H9 (cell line): ENCODE results near the gene P3H2. TPM values are rescaled to one million over a fixed set of nuclear protein-coding genes. Genes with fewer than 3 reads are reported as not detected.
"Not testable (repeated sequence)": the region's sequence is repeated elsewhere in the genome, so short reads cannot be mapped to it uniquely, and the experiment has no call there.

Experiments used
- DNase-seq: peaks from one replicate; pipeline ENCODE4 v3.0.0-alpha.2; 2017
- H2AFZ ChIP-seq: one replicate; pipeline ENCODE4 v1.6.1; 2013; ENCODE audit warnings: mild to moderate bottlenecking, low read length, control low read depth, moderate library complexity
- H2AK5ac ChIP-seq: 2 replicates; pipeline ENCODE4 v1.6.1; 2013; ENCODE audit warnings: low read length, control low read depth, mixed read lengths; ENCODE audit not compliant: insufficient read length
- H2BK120ac ChIP-seq: one replicate; pipeline ENCODE4 v1.6.1; 2013; ENCODE audit warnings: low read depth, mild to moderate bottlenecking, low read length, control low read depth, inconsistent platforms; ENCODE audit not compliant: poor library complexity, severe bottlenecking
- H2BK12ac ChIP-seq: 2 replicates; pipeline ENCODE4 v1.6.1; 2013; ENCODE audit warnings: low read length, control low read depth, mixed read lengths, low read depth; ENCODE audit not compliant: insufficient read length
- H2BK15ac ChIP-seq: 2 replicates; pipeline ENCODE4 v1.6.1; 2013; ENCODE audit warnings: low read depth, low read length, control low read depth
- H2BK20ac ChIP-seq: one replicate; pipeline ENCODE4 v1.6.1; 2013; ENCODE audit warnings: low read depth, mild to moderate bottlenecking, low read length, control low read depth, inconsistent platforms; ENCODE audit not compliant: poor library complexity, severe bottlenecking
- H2BK5ac ChIP-seq: 2 replicates; pipeline ENCODE4 v1.6.1; 2013; ENCODE audit warnings: low read length, control low read depth, mixed read lengths; ENCODE audit not compliant: insufficient read length
- H3K14ac ChIP-seq: 2 replicates; pipeline ENCODE4 v1.6.1; 2013; ENCODE audit warnings: low read length, control low read depth; ENCODE audit not compliant: insufficient read depth
- H3K18ac ChIP-seq: 2 replicates; pipeline ENCODE4 v1.6.1; 2013; ENCODE audit warnings: low read depth, mild to moderate bottlenecking, mixed read lengths, low read length, control low read depth; ENCODE audit not compliant: insufficient read length
- H3K23ac ChIP-seq: 2 replicates; pipeline ENCODE4 v1.6.1; 2013; ENCODE audit warnings: low read length, control low read depth, mixed read lengths, low read depth; ENCODE audit not compliant: insufficient read length
- H3K23me2 ChIP-seq: 2 replicates; pipeline ENCODE4 v1.6.1; 2013; ENCODE audit warnings: low read depth, mild to moderate bottlenecking, mixed read lengths, low read length, control low read depth; ENCODE audit not compliant: insufficient read length, poor library complexity, severe bottlenecking
- H3K27ac ChIP-seq: 2 replicates; pipeline ENCODE4 v1.5.1; 2013; ENCODE audit warnings: low read length, control low read depth, mixed read lengths, low read depth; ENCODE audit not compliant: insufficient read length
- H3K27me3 ChIP-seq: 2 replicates; pipeline ENCODE4 v1.6.1; 2013; ENCODE audit warnings: low read length, control low read depth, inconsistent platforms; ENCODE audit not compliant: insufficient read depth
- H3K4ac ChIP-seq: 2 replicates; pipeline ENCODE4 v1.6.1; 2013; ENCODE audit warnings: low read depth, mild to moderate bottlenecking, control low read depth, inconsistent platforms, low read length, moderate library complexity
- H3K4me1 ChIP-seq: 2 replicates; pipeline ENCODE4 v1.6.1; 2013; ENCODE audit warnings: low read length, control low read depth, inconsistent platforms; ENCODE audit not compliant: insufficient read depth
- H3K4me2 ChIP-seq: 2 replicates; pipeline ENCODE4 v1.6.1; 2013; ENCODE audit warnings: low read length, control low read depth, mixed read lengths; ENCODE audit not compliant: insufficient read length, insufficient read depth
- H3K56ac ChIP-seq: 2 replicates; pipeline ENCODE4 v1.6.1; 2013; ENCODE audit warnings: low read depth, mild to moderate bottlenecking, mixed read lengths, low read length, control low read depth; ENCODE audit not compliant: insufficient read length
- H3K79me1 ChIP-seq: 2 replicates; pipeline ENCODE4 v1.6.1; 2013; ENCODE audit warnings: low read depth, mild to moderate bottlenecking, moderate library complexity, low read length, control low read depth, inconsistent platforms; ENCODE audit not compliant: insufficient read depth, poor library complexity, severe bottlenecking
- H3K79me2 ChIP-seq: 2 replicates; pipeline ENCODE4 v1.6.1; 2013; ENCODE audit warnings: low read length, control low read depth, inconsistent platforms; ENCODE audit not compliant: insufficient read depth
- H3K9ac ChIP-seq: 2 replicates; pipeline ENCODE4 v1.6.1; 2013; ENCODE audit warnings: low read length, control low read depth, mixed read lengths; ENCODE audit not compliant: insufficient read length; ENCODE audit errors: extremely low read depth
- H3K9me3 ChIP-seq: one replicate; pipeline ENCODE4 v1.6.1; 2013; ENCODE audit warnings: low read depth, low read length, inconsistent platforms; ENCODE audit not compliant: control insufficient read depth
- H3T11ph ChIP-seq: one replicate; pipeline ENCODE4 v1.6.1; 2013; ENCODE audit warnings: mild to moderate bottlenecking, low read length, control low read depth, inconsistent platforms
- H4K20me1 ChIP-seq: one replicate; pipeline ENCODE4 v1.6.1; 2013; ENCODE audit not compliant: control insufficient read depth, insufficient read length, insufficient read depth
- H4K5ac ChIP-seq: 2 replicates; pipeline ENCODE4 v1.6.1; 2013; ENCODE audit warnings: low read depth, mild to moderate bottlenecking, mixed read lengths, low read length, control low read depth; ENCODE audit not compliant: insufficient read length
- H4K8ac ChIP-seq: replicated peaks from 2 replicates; pipeline ENCODE4 v1.6.1; 2013; ENCODE audit warnings: low read length, control low read depth, mixed read lengths, low read depth; ENCODE audit not compliant: insufficient read length
- H4K91ac ChIP-seq: 2 replicates; pipeline ENCODE4 v1.6.1; 2013; ENCODE audit warnings: low read depth, mild to moderate bottlenecking, moderate library complexity, mixed read lengths, low read length, control low read depth; ENCODE audit not compliant: insufficient read length
- H3K27ac Mint-ChIP-seq, 3 experiments: 2 replicates in 2 of 3; 3 replicates in 1 of 3; pipeline ENCODE4 v1.8.0; 2020 to 2021; ENCODE audit warnings: mixed read lengths in 3 of 3, mild to moderate bottlenecking in 1 of 3, moderate library complexity in 1 of 3
- H3K27me3 Mint-ChIP-seq: 2 replicates; pipeline ENCODE4 v1.8.0; 2021; ENCODE audit warnings: low read depth, mild to moderate bottlenecking, moderate library complexity, mixed read lengths
- H3K36me3 Mint-ChIP-seq, 3 experiments: 2 replicates in 2 of 3; 3 replicates in 1 of 3; pipeline ENCODE4 v1.8.0; 2020 to 2021; ENCODE audit warnings: low read depth in 3 of 3, mixed read lengths in 3 of 3; ENCODE audit not compliant: insufficient read depth in 1 of 3
- H3K4me1 Mint-ChIP-seq, 2 experiments: 2 replicates each; pipeline ENCODE4 v1.8.0; 2020; ENCODE audit warnings: mixed read lengths in 2 of 2
- H3K4me3 Mint-ChIP-seq, 2 experiments: 2 replicates in 1 of 2; 3 replicates in 1 of 2; pipeline ENCODE4 v1.8.0; 2020 to 2021; ENCODE audit warnings: mild to moderate bottlenecking in 2 of 2, mixed read lengths in 2 of 2, moderate library complexity in 1 of 2
- H3K9me3 Mint-ChIP-seq, 2 experiments: 2 replicates in 1 of 2; 3 replicates in 1 of 2; pipeline ENCODE4 v1.8.0; 2020; ENCODE audit warnings: mild to moderate bottlenecking in 2 of 2, mixed read lengths in 2 of 2, moderate library complexity in 1 of 2
- CTCF ChIP-seq: fragments of 200-600 bp; sonication (generic); conservative IDR thresholded peaks from 3 replicates; pipeline ENCODE4 v1.8.0; 2021; ENCODE audit warnings: antibody characterized with exemption, mild to moderate bottlenecking
- WGBS: extraction: QIAGEN DNeasy Blood & Tissue Kit; methylation state at CpG from one replicate; pipeline ENCODE4 v1.1.7; 2013; ENCODE audit warnings: missing lambda C conversion rate, low lambda C conversion rate, mixed read lengths; ENCODE audit not compliant: insufficient read length; ENCODE audit errors: extremely low coverage; 5-methylcytosine and 5-hydroxymethylcytosine counted together
- total RNA-seq: library from RNA; stranded (reverse); gene quantifications from 2 replicates; pipeline ENCODE4 v1.2.1, GENCODE V29; 2021

The P3H2 gene
- total RNA-seq, 1 experiment from 2014 or later = 41.5 TPM

- no peak overlapping the region for H3K23ac ChIP-seq
- no peaks in the 10 kb centered on the region for H3K79me1 ChIP-seq
- Mint-ChIP-seq H3K4me3 (no peak overlapping the region), H3K27ac (no peak overlapping the region), H3K36me3 (peaks cover 17 to 22% (median 22%) of the 10 kb centered on the region in 3 experiments), H3K27me3 (peaks cover under 1% of the 10 kb centered on the region), H3K9me3 (peaks cover 10 to 20% of the 10 kb centered on the region in 2 experiments), H3K4me1 (peaks cover 0 to 13% of the 10 kb centered on the region in 2 experiments; a peak in 2 of 4 replicates)
- H3K9ac ChIP-seq = no peak overlapping the region
- no peak overlapping the region for H3K4me2 ChIP-seq
- DNase-seq = no peak
- TF ChIP-seq CTCF = no peak
- H3K4ac ChIP-seq = no peak overlapping the region
- H3K56ac ChIP-seq = no peak overlapping the region
- H4K20me1 ChIP-seq = no peaks in the 10 kb centered on the region
- H3K27me3 ChIP-seq = no peaks in the 10 kb centered on the region
- no peak overlapping the region for H2BK5ac ChIP-seq
- no peak overlapping the region for H3T11ph ChIP-seq
- H2BK12ac ChIP-seq = no peak overlapping the region
- H3K18ac ChIP-seq = no peak overlapping the region
- H2BK15ac ChIP-seq = no peak overlapping the region
- no peaks in the 10 kb centered on the region for H3K4me1 ChIP-seq
- WGBS = no CpG with 5 or more reads among the region's 3 CpGs
- no peak overlapping the region for H4K91ac ChIP-seq
- no peak overlapping the region for H4K8ac ChIP-seq
- H3K14ac ChIP-seq = no peak overlapping the region
- no peaks in the 10 kb centered on the region for H3K23me2 ChIP-seq
- H2BK20ac ChIP-seq = no peak overlapping the region
- H3K27ac ChIP-seq = no peak overlapping the region
- no peak overlapping the region for H2AK5ac ChIP-seq
- no peaks in the 10 kb centered on the region for H3K9me3 ChIP-seq
- no peak overlapping the region for H2BK120ac ChIP-seq
- H4K5ac ChIP-seq = no peak overlapping the region
- H2AFZ ChIP-seq = no peak overlapping the region
- no peaks in the 10 kb centered on the region for H3K79me2 ChIP-seq
Measured at GRCh38 chr3:190150681-190151080, 30.0 kb upstream of the P3H2 start.

- H4K5ac ChIP-seq, H2BK5ac ChIP-seq, H4K20me1 ChIP-seq, H3K27me3 Mint-ChIP-seq, H3K23me2 ChIP-seq, H3K18ac ChIP-seq, H2BK120ac ChIP-seq, H3K4ac ChIP-seq, H3K9me3 ChIP-seq, H3K79me1 ChIP-seq, H3K4me1 ChIP-seq, H2BK20ac ChIP-seq, H3K27ac ChIP-seq, DNase-seq, H3K27me3 ChIP-seq, H3K14ac ChIP-seq, H3K23ac ChIP-seq, H3T11ph ChIP-seq, H3K4me2 ChIP-seq, H4K8ac ChIP-seq, H3K4me3 Mint-ChIP-seq, H2BK15ac ChIP-seq, H2AK5ac ChIP-seq, H2AFZ ChIP-seq, H4K91ac ChIP-seq, H2BK12ac ChIP-seq, H3K56ac ChIP-seq, H3K9ac ChIP-seq, H3K79me2 ChIP-seq: not testable (repeated sequence)
- peak overlapping the region in 1 of 3 experiments; percentile 94; a peak in 2 of 7 replicates for H3K27ac Mint-ChIP-seq
- peaks cover 24 to 28% (median 28%) of the 10 kb centered on the region in 3 experiments for H3K36me3 Mint-ChIP-seq
- peaks cover 0 to 13% of the 10 kb centered on the region in 2 experiments; a peak in 2 of 4 replicates for H3K4me1 Mint-ChIP-seq
- no CpG with 5 or more reads among the region's 6 CpGs for WGBS
- H3K9me3 Mint-ChIP-seq = peaks cover 16 to 27% of the 10 kb centered on the region in 2 experiments
Measured at GRCh38 chr3:190149830-190150619, 29.3 kb upstream of the P3H2 start.
